ENCODE results near the gene C2CD4C.
A peak's percentile ranks its signal among the peaks of the same experiment; 100 is the strongest.
"Not testable (repeated sequence)": the region's sequence is repeated elsewhere in the genome, so short reads cannot be mapped to it uniquely, and the experiment has no call there.

Gene C2CD4C

DNA sequence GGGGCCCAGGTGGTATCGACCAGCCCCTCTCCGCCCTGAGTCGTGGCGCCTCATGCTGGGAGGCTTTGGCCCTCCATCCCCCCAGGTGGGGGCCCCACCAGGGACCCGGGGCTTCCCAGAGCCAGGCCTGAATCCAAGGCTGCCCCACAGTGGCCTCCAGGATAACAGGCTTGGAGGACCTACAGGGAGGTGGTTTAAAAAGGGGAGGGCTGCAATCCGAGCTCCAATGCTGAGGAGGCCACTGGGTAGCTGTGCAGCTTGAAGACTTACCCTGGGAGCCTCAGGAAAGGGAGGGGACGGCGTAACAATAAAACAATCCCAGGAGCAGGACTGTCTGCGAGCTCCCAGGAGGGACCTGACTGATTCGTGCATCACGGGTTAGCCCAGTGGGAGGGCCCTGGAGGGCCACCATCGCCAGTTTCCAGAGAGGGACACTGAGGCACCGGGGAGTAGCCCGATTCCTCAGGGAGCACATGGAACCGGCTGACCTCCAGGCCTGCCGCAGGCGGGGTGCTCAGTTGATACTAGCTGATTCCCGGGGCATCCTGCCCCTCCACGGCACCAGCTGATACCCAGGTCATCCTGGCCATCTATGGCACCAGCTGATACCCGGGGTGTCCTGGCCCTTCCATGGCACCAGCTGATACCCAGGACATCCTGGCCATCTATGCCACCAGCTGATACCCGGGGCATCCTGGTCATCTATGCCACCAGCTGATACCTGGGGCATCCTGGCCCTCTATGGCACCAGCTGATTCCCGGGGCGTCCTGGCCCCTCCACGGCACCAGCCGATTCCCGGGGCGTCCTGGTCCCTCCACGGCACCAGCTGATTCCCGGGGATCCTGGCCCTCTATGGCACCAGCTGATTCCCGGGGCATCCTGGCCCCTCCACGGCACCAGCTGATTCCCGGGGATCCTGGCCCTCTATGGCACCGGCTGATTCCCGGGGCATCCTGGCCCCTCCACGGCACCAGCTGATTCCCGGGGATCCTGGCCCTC, 3.7 kb upstream of the C2CD4C start:
- DNase-seq (ENCODE audit: extremely low read depth, low read depth) = no peak
- no peak overlapping the region for H3K4me3 ChIP-seq (replicated peaks; ENCODE audit: low read depth, low read length)
- TF ChIP-seq, protein P1, sequence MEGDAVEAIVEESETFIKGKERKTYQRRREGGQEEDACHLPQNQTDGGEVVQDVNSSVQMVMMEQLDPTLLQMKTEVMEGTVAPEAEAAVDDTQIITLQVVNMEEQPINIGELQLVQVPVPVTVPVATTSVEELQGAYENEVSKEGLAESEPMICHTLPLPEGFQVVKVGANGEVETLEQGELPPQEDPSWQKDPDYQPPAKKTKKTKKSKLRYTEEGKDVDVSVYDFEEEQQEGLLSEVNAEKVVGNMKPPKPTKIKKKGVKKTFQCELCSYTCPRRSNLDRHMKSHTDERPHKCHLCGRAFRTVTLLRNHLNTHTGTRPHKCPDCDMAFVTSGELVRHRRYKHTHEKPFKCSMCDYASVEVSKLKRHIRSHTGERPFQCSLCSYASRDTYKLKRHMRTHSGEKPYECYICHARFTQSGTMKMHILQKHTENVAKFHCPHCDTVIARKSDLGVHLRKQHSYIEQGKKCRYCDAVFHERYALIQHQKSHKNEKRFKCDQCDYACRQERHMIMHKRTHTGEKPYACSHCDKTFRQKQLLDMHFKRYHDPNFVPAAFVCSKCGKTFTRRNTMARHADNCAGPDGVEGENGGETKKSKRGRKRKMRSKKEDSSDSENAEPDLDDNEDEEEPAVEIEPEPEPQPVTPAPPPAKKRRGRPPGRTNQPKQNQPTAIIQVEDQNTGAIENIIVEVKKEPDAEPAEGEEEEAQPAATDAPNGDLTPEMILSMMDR (IDR thresholded peaks at IDR 0.05; ENCODE audit: low read depth, low read length, missing control alignments) = no peak

DNA sequence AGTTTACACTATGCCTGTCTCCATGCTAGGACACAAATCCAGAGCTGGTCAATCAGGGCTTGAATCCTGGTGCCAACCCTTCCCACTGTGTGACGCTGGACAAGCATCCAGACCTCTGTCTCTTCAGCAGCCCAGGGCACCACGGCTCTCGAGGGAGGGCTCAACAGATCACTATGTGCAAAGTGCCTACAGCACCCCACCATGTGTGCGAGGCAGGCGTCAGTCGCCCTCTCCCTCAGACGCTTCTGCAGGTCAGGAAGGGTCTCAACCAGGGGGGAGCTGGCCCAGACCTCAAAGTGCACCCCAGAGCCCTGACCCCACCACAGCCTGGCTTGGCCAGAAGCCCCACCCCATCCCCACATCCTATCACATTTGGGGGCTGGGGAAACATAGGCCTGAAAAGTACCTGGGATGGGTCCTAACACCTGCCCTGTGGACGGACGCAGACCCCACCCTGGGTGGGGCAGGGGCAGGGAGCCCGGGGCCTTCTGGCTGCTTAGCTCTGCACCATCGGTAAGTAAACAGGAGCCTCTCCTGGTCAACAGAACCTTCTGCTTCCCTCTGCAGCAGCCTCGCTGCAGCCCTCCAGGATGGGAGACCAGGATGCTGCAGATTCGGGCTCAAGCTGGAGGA, 2.9 kb upstream of the C2CD4C start:
- no peak for DNase-seq (ENCODE audit: extremely low read depth, low read depth)
- no peak overlapping the region for H3K4me3 ChIP-seq (replicated peaks; ENCODE audit: low read depth, low read length)
- TF ChIP-seq, protein P1 (IDR thresholded peaks at IDR 0.05; ENCODE audit: low read depth, low read length, missing control alignments) = no peak

DNA sequence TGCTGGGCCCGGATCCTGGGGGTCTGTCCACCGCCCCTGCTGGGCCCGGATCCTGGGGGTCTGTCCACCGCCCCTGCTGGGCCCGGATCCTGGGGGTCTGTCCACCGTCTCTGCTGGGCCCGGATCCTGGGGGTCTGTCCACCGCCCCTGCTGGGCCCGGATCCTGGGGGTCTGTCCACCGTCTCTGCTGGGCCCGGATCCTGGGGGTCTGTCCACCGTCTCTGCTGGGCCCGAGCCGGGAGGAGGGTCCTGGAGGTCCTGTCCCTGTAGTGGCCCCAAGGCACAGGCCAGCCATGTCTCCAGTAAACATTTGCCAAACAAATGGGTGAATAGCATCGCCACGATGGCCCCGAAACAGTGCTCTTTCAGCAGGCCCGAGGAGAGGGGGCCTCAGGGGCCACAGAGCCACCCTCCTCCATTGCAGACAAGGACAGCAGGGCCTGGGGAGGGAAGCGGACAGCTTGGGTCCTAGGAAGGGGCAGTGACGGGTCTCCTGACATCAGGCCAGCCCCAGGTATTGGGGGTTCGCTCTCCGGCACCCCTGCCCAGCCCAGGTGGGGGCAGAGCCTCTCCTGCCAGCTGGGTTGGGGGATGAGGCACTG, 2.3 kb upstream of the C2CD4C start:
- not testable (repeated sequence) for H3K4me3 ChIP-seq (replicated peaks; ENCODE audit: low read depth, low read length); DNase-seq (ENCODE audit: extremely low read depth, low read depth)

DNA sequence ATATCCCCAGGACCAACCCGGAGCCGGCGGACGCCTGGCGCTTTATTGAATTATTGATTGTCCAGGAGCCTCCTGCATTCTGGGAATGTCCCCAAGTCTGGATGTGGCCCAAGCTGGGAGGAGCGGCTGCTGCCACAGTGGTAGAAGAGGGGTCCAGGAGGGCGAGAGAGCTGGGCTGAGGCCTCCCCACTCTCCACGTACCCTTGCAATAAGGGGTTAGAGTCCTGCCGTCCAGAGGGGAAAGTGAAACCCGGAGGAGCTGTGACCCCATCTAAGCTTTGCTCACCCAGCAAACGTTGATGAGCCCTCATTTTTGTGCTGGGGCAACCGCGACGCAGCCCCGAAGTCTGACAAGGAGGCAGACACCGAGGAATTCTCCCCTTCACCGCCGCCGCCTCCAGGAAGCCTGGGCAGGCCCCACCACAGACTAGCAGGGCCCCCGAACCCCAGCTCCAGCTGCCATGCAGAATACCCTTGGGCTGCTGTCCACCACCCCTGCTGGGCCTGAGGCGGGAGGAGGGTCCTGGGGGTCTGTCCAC, 1.4 kb upstream of the C2CD4C start:
- no peak overlapping the region for H3K4me3 ChIP-seq (replicated peaks; ENCODE audit: low read depth, low read length)
- TF ChIP-seq, protein P1 (IDR thresholded peaks at IDR 0.05; ENCODE audit: low read depth, low read length, missing control alignments) = no peak
- no peak for DNase-seq (ENCODE audit: extremely low read depth, low read depth)

DNA sequence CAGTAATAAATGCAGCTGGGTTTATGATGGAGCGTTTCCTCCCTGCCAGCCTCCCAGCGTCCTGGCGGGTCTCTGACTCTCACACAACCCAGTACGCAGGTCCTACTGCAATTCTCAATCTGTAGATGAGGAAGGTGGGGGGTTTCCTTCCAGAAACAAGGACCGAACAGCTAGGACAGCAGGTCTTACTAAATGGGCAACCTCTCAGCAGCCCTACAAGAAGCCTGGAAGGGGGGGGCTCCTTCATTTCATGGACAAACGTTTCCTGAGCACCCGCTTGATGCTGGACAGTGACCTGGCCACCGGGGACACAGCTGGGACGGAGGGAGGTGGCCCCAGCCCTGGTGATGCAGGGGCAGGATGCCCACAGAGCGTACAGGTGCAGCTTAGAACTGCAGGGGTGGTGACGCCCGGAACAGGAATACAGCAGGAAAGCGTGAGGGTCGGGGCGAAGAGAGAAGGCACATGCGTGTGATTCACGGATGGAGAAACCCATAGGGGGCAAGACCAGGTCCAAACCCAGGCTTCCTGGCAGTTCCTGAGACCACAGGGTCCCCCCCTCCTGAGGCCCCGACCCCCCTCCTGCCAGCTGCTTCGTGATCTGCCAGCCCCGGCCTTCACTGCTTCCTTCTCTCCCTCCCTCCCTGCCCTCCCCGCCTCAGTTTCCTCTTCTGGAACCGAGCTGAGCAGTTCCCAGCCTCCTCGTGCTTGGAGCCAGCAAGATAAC, 732 bp upstream of the C2CD4C start:
- TF ChIP-seq, protein P1 (IDR thresholded peaks at IDR 0.05; ENCODE audit: low read depth, low read length, missing control alignments) = no peak
- H3K4me3 ChIP-seq (replicated peaks; ENCODE audit: low read depth, low read length) = no peak overlapping the region
- no peak for DNase-seq (ENCODE audit: extremely low read depth, low read depth)

DNA sequence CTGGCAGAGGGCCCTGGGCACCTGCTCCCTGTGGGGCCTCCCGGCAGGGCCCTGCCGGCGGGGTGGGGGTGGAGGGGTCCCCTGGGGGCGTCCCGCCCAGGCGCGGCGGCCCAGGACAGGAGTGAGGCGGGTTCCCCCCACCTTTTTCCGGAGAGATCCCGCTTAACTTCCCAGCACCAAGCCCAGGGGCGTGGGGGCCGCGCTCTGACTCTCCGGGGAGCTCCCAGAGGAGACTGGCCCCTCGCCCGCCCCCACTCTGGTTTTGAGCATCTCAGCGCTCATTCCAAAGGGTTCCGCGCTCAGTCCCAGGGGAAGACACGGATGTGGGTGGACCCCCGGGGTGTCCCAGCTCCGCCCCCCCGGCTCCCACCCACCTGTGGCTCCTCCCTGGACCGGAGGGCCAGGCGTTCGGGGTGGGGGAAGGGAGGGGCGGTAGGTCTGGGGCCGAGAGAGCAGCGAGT, 476 bp downstream of the C2CD4C start:
- DNase-seq (ENCODE audit: extremely low read depth, low read depth) = no peak
- TF ChIP-seq, protein P1 (IDR thresholded peaks at IDR 0.05; ENCODE audit: low read depth, low read length, missing control alignments) = no peak
- peak overlapping the region; percentile 34 for H3K4me3 ChIP-seq (replicated peaks; ENCODE audit: low read depth, low read length)

Measured in HFF-Myc (cell line).